ENCODE results near the gene MKRN2OS.

Gene MKRN2OS

DNA sequence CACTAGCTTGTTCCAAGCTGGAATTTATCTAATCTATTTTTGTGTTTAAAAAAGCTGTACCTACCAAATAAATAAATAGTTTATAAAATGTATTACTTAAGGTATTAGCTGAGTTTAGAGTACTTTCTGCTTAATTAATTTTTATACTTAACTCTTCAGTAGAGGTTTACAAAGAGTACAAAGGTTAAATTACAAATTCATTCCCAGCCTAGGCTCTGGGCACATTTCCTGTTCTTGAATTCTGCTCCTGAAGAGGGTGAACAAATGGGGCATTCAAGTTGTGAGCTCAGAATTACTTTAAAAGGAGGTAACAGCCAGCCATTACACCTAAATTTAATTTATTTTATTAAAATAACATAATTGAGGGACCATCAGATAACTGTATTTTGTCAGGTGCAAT is 38.0 kb upstream of the MKRN2OS start:
- DNase-seq (ENCODE audit: extremely low read depth, insufficient read length) = no peak
- TF ChIP-seq, protein P1, sequence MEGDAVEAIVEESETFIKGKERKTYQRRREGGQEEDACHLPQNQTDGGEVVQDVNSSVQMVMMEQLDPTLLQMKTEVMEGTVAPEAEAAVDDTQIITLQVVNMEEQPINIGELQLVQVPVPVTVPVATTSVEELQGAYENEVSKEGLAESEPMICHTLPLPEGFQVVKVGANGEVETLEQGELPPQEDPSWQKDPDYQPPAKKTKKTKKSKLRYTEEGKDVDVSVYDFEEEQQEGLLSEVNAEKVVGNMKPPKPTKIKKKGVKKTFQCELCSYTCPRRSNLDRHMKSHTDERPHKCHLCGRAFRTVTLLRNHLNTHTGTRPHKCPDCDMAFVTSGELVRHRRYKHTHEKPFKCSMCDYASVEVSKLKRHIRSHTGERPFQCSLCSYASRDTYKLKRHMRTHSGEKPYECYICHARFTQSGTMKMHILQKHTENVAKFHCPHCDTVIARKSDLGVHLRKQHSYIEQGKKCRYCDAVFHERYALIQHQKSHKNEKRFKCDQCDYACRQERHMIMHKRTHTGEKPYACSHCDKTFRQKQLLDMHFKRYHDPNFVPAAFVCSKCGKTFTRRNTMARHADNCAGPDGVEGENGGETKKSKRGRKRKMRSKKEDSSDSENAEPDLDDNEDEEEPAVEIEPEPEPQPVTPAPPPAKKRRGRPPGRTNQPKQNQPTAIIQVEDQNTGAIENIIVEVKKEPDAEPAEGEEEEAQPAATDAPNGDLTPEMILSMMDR (IDR thresholded peaks at IDR 0.05; ENCODE audit: insufficient read depth, low read length, poor library complexity, severe bottlenecking) = no peak

DNA sequence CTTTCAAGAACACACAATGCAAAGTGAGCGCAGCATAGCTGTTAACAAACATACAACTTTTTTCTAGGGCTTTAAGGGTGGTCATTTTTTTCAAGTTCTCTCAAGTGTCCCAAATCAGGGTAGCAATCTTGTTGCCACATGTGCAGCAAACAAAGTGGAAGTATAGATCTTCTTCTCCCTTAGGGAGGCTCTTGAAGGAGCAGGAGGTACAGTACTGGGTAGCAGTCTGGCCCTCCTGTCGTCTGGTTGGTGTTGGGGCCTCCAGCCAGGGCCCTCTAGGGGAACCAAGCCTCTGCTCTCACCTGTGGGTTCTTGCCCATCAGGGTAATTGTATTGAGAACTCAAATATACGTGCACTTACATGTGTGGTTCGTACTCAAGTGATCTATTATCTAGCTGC is 37.4 kb upstream of the MKRN2OS start:
- TF ChIP-seq, protein P1 (IDR thresholded peaks at IDR 0.05; ENCODE audit: insufficient read depth, low read length, poor library complexity, severe bottlenecking) = no peak
- no peaks in the 10 kb centered on the region for H3K27me3 ChIP-seq (replicated peaks; ENCODE audit: control insufficient read depth, insufficient read depth, low read length)
- H3K4me3 ChIP-seq (replicated peaks; ENCODE audit: low read depth, low read length) = no peak overlapping the region
- H3K36me3 ChIP-seq (ENCODE audit: control insufficient read depth, insufficient read depth, low read length) = peaks cover 39% of the 10 kb centered on the region
- DNase-seq (ENCODE audit: extremely low read depth, insufficient read length) = no peak

More for the DNA sequence above, 38.0 kb upstream of the MKRN2OS start:
- Histone ChIP-seq H3K27me3 (replicated peaks; ENCODE audit: control insufficient read depth, insufficient read depth, low read length) (no peaks in the 10 kb centered on the region), H3K4me3 (replicated peaks; ENCODE audit: low read depth, low read length) (no peak overlapping the region), H3K36me3 (ENCODE audit: control insufficient read depth, insufficient read depth, low read length) (peaks cover 41% of the 10 kb centered on the region)

DNA sequence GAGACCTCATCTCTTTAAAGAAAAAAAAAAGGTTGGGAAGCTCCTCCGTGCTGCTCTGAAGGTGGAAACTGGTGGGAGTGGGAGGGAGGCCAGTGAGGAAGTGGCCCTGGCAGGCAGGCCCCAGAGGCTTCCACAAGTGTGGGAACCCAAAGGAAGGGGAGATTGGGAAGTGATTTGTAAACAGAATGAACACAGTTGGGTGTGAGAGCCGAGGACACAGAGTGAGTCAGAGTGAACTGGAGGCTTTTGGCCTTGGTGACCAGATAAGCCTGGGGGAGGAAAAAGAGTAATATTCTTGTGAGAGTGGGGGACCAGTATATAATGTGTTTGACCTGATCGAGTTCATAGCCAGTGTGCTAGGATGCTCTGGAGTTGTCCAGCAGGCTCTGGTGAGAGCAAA is 34.6 kb upstream of the MKRN2OS start:
- TF ChIP-seq, protein P1 (IDR thresholded peaks at IDR 0.05; ENCODE audit: insufficient read depth, low read length, poor library complexity, severe bottlenecking) = no peak
- no peaks in the 10 kb centered on the region for H3K27me3 ChIP-seq (replicated peaks; ENCODE audit: control insufficient read depth, insufficient read depth, low read length)
- peaks cover 36% of the 10 kb centered on the region for H3K36me3 ChIP-seq (ENCODE audit: control insufficient read depth, insufficient read depth, low read length)
- no peak overlapping the region for H3K4me3 ChIP-seq (replicated peaks; ENCODE audit: low read depth, low read length)
- DNase-seq (ENCODE audit: extremely low read depth, insufficient read length) = no peak

GRCh38 chr3:12579456-12579855 is 34.2 kb upstream of the MKRN2OS start:
- peaks cover 32% of the 10 kb centered on the region for H3K36me3 ChIP-seq (ENCODE audit: control insufficient read depth, insufficient read depth, low read length)
- H3K4me3 ChIP-seq (replicated peaks; ENCODE audit: low read depth, low read length) = no peak overlapping the region
- H3K27me3 ChIP-seq (replicated peaks; ENCODE audit: control insufficient read depth, insufficient read depth, low read length) = no peaks in the 10 kb centered on the region
- TF ChIP-seq, protein P1 (IDR thresholded peaks at IDR 0.05; ENCODE audit: insufficient read depth, low read length, poor library complexity, severe bottlenecking) = no peak
- DNase-seq (ENCODE audit: extremely low read depth, insufficient read length) = no peak

- H3K4me3 ChIP-seq (replicated peaks; ENCODE audit: low read depth, low read length) = no peak overlapping the region
- H3K36me3 ChIP-seq (ENCODE audit: control insufficient read depth, insufficient read depth, low read length) = peaks cover 31% of the 10 kb centered on the region
- TF ChIP-seq, protein P1 (IDR thresholded peaks at IDR 0.05; ENCODE audit: insufficient read depth, low read length, poor library complexity, severe bottlenecking) = peak; percentile 23
- H3K27me3 ChIP-seq (replicated peaks; ENCODE audit: control insufficient read depth, insufficient read depth, low read length) = no peaks in the 10 kb centered on the region
- no peak for DNase-seq (ENCODE audit: extremely low read depth, insufficient read length)
These were observed 33.4 kb upstream of the MKRN2OS start for GRCh38 chr3:12578742-12579141.

- Histone ChIP-seq H3K36me3 (ENCODE audit: control insufficient read depth, insufficient read depth, low read length) (peaks cover 30% of the 10 kb centered on the region), H3K27me3 (replicated peaks; ENCODE audit: control insufficient read depth, insufficient read depth, low read length) (no peaks in the 10 kb centered on the region), H3K4me3 (replicated peaks; ENCODE audit: low read depth, low read length) (no peak overlapping the region)
- no peak for DNase-seq (ENCODE audit: extremely low read depth, insufficient read length)
- TF ChIP-seq, protein P1 (IDR thresholded peaks at IDR 0.05; ENCODE audit: insufficient read depth, low read length, poor library complexity, severe bottlenecking) = no peak
These were observed 32.1 kb upstream of the MKRN2OS start for GRCh38 chr3:12577379-12577778.
